H9 (cell line): ENCODE data around the gene SOX15. TPM values are rescaled to one million over a fixed set of nuclear protein-coding genes. Genes with fewer than 3 reads are reported as not detected.
A peak's percentile ranks its signal among the peaks of the same experiment; 100 is the strongest.

ENCODE experiments used
- DNase-seq: peaks from one replicate; pipeline ENCODE4 v3.0.0-alpha.2; 2017
- H2AFZ ChIP-seq: one replicate; pipeline ENCODE4 v1.6.1; 2013; ENCODE audit warnings: mild to moderate bottlenecking, low read length, control low read depth, moderate library complexity
- H2AK5ac ChIP-seq: 2 replicates; pipeline ENCODE4 v1.6.1; 2013; ENCODE audit warnings: low read length, control low read depth, mixed read lengths; ENCODE audit not compliant: insufficient read length
- H2BK120ac ChIP-seq: one replicate; pipeline ENCODE4 v1.6.1; 2013; ENCODE audit warnings: low read depth, mild to moderate bottlenecking, low read length, control low read depth, inconsistent platforms; ENCODE audit not compliant: poor library complexity, severe bottlenecking
- H2BK12ac ChIP-seq: 2 replicates; pipeline ENCODE4 v1.6.1; 2013; ENCODE audit warnings: low read length, control low read depth, mixed read lengths, low read depth; ENCODE audit not compliant: insufficient read length
- H2BK15ac ChIP-seq: 2 replicates; pipeline ENCODE4 v1.6.1; 2013; ENCODE audit warnings: low read depth, low read length, control low read depth
- H2BK20ac ChIP-seq: one replicate; pipeline ENCODE4 v1.6.1; 2013; ENCODE audit warnings: low read depth, mild to moderate bottlenecking, low read length, control low read depth, inconsistent platforms; ENCODE audit not compliant: poor library complexity, severe bottlenecking
- H2BK5ac ChIP-seq: 2 replicates; pipeline ENCODE4 v1.6.1; 2013; ENCODE audit warnings: low read length, control low read depth, mixed read lengths; ENCODE audit not compliant: insufficient read length
- H3K14ac ChIP-seq: 2 replicates; pipeline ENCODE4 v1.6.1; 2013; ENCODE audit warnings: low read length, control low read depth; ENCODE audit not compliant: insufficient read depth
- H3K18ac ChIP-seq: 2 replicates; pipeline ENCODE4 v1.6.1; 2013; ENCODE audit warnings: low read depth, mild to moderate bottlenecking, mixed read lengths, low read length, control low read depth; ENCODE audit not compliant: insufficient read length
- H3K23ac ChIP-seq: 2 replicates; pipeline ENCODE4 v1.6.1; 2013; ENCODE audit warnings: low read length, control low read depth, mixed read lengths, low read depth; ENCODE audit not compliant: insufficient read length
- H3K23me2 ChIP-seq: 2 replicates; pipeline ENCODE4 v1.6.1; 2013; ENCODE audit warnings: low read depth, mild to moderate bottlenecking, mixed read lengths, low read length, control low read depth; ENCODE audit not compliant: insufficient read length, poor library complexity, severe bottlenecking
- H3K27ac ChIP-seq: 2 replicates; pipeline ENCODE4 v1.5.1; 2013; ENCODE audit warnings: low read length, control low read depth, mixed read lengths, low read depth; ENCODE audit not compliant: insufficient read length
- H3K27me3 ChIP-seq: 2 replicates; pipeline ENCODE4 v1.6.1; 2013; ENCODE audit warnings: low read length, control low read depth, inconsistent platforms; ENCODE audit not compliant: insufficient read depth
- H3K4ac ChIP-seq: 2 replicates; pipeline ENCODE4 v1.6.1; 2013; ENCODE audit warnings: low read depth, mild to moderate bottlenecking, control low read depth, inconsistent platforms, low read length, moderate library complexity
- H3K4me1 ChIP-seq: 2 replicates; pipeline ENCODE4 v1.6.1; 2013; ENCODE audit warnings: low read length, control low read depth, inconsistent platforms; ENCODE audit not compliant: insufficient read depth
- H3K4me2 ChIP-seq: 2 replicates; pipeline ENCODE4 v1.6.1; 2013; ENCODE audit warnings: low read length, control low read depth, mixed read lengths; ENCODE audit not compliant: insufficient read length, insufficient read depth
- H3K56ac ChIP-seq: 2 replicates; pipeline ENCODE4 v1.6.1; 2013; ENCODE audit warnings: low read depth, mild to moderate bottlenecking, mixed read lengths, low read length, control low read depth; ENCODE audit not compliant: insufficient read length
- H3K79me1 ChIP-seq: 2 replicates; pipeline ENCODE4 v1.6.1; 2013; ENCODE audit warnings: low read depth, mild to moderate bottlenecking, moderate library complexity, low read length, control low read depth, inconsistent platforms; ENCODE audit not compliant: insufficient read depth, poor library complexity, severe bottlenecking
- H3K79me2 ChIP-seq: 2 replicates; pipeline ENCODE4 v1.6.1; 2013; ENCODE audit warnings: low read length, control low read depth, inconsistent platforms; ENCODE audit not compliant: insufficient read depth
- H3K9ac ChIP-seq: 2 replicates; pipeline ENCODE4 v1.6.1; 2013; ENCODE audit warnings: low read length, control low read depth, mixed read lengths; ENCODE audit not compliant: insufficient read length; ENCODE audit errors: extremely low read depth
- H3K9me3 ChIP-seq: one replicate; pipeline ENCODE4 v1.6.1; 2013; ENCODE audit warnings: low read depth, low read length, inconsistent platforms; ENCODE audit not compliant: control insufficient read depth
- H3T11ph ChIP-seq: one replicate; pipeline ENCODE4 v1.6.1; 2013; ENCODE audit warnings: mild to moderate bottlenecking, low read length, control low read depth, inconsistent platforms
- H4K20me1 ChIP-seq: one replicate; pipeline ENCODE4 v1.6.1; 2013; ENCODE audit not compliant: control insufficient read depth, insufficient read length, insufficient read depth
- H4K5ac ChIP-seq: 2 replicates; pipeline ENCODE4 v1.6.1; 2013; ENCODE audit warnings: low read depth, mild to moderate bottlenecking, mixed read lengths, low read length, control low read depth; ENCODE audit not compliant: insufficient read length
- H4K8ac ChIP-seq: replicated peaks from 2 replicates; pipeline ENCODE4 v1.6.1; 2013; ENCODE audit warnings: low read length, control low read depth, mixed read lengths, low read depth; ENCODE audit not compliant: insufficient read length
- H4K91ac ChIP-seq: 2 replicates; pipeline ENCODE4 v1.6.1; 2013; ENCODE audit warnings: low read depth, mild to moderate bottlenecking, moderate library complexity, mixed read lengths, low read length, control low read depth; ENCODE audit not compliant: insufficient read length
- H3K27ac Mint-ChIP-seq, 3 experiments: 2 replicates in 2 of 3; 3 replicates in 1 of 3; pipeline ENCODE4 v1.8.0; 2020 to 2021; ENCODE audit warnings: mixed read lengths in 3 of 3, mild to moderate bottlenecking in 1 of 3, moderate library complexity in 1 of 3
- H3K27me3 Mint-ChIP-seq: 2 replicates; pipeline ENCODE4 v1.8.0; 2021; ENCODE audit warnings: low read depth, mild to moderate bottlenecking, moderate library complexity, mixed read lengths
- H3K36me3 Mint-ChIP-seq, 3 experiments: 2 replicates in 2 of 3; 3 replicates in 1 of 3; pipeline ENCODE4 v1.8.0; 2020 to 2021; ENCODE audit warnings: low read depth in 3 of 3, mixed read lengths in 3 of 3; ENCODE audit not compliant: insufficient read depth in 1 of 3
- H3K4me1 Mint-ChIP-seq, 2 experiments: 2 replicates each; pipeline ENCODE4 v1.8.0; 2020; ENCODE audit warnings: mixed read lengths in 2 of 2
- H3K4me3 Mint-ChIP-seq, 2 experiments: 2 replicates in 1 of 2; 3 replicates in 1 of 2; pipeline ENCODE4 v1.8.0; 2020 to 2021; ENCODE audit warnings: mild to moderate bottlenecking in 2 of 2, mixed read lengths in 2 of 2, moderate library complexity in 1 of 2
- H3K9me3 Mint-ChIP-seq, 2 experiments: 2 replicates in 1 of 2; 3 replicates in 1 of 2; pipeline ENCODE4 v1.8.0; 2020; ENCODE audit warnings: mild to moderate bottlenecking in 2 of 2, mixed read lengths in 2 of 2, moderate library complexity in 1 of 2
- WGBS: extraction: QIAGEN DNeasy Blood & Tissue Kit; methylation state at CpG from one replicate; pipeline ENCODE4 v1.1.7; 2013; ENCODE audit warnings: missing lambda C conversion rate, low lambda C conversion rate, mixed read lengths; ENCODE audit not compliant: insufficient read length; ENCODE audit errors: extremely low coverage; 5-methylcytosine and 5-hydroxymethylcytosine counted together
- total RNA-seq: library from RNA; stranded (reverse); gene quantifications from 2 replicates; pipeline ENCODE4 v1.2.1, GENCODE V29; 2021
- TF ChIP-seq, protein P1 (sequence below): fragments of 200-600 bp; sonication (generic); conservative IDR thresholded peaks from 3 replicates; pipeline ENCODE4 v1.8.0; 2021; ENCODE audit warnings: antibody characterized with exemption, mild to moderate bottlenecking

The SOX15 gene
- total RNA-seq, 1 experiment from 2014 or later: 7.7 TPM

GRCh38 chr17:7549401-7550055, 40.4 kb downstream of the SOX15 start:
- Histone ChIP-seq H4K8ac (no peak overlapping the region), H3K27ac (no peak overlapping the region), H3T11ph (no peak overlapping the region), H2BK5ac (no peak overlapping the region), H3K4me2 (peak overlapping the region; percentile 8), H4K20me1 (no peaks in the 10 kb centered on the region), H3K18ac (no peak overlapping the region), H3K14ac (no peak overlapping the region), H3K27me3 (no peaks in the 10 kb centered on the region), H3K79me2 (no peaks in the 10 kb centered on the region), H2BK120ac (no peak overlapping the region), H2BK15ac (no peak overlapping the region), H3K4ac (no peak overlapping the region), H3K79me1 (no peaks in the 10 kb centered on the region), H3K56ac (no peak overlapping the region), H2BK12ac (no peak overlapping the region), H2BK20ac (no peak overlapping the region), H3K9ac (no peak overlapping the region), H2AFZ (no peak overlapping the region), H3K4me1 (peaks cover 2% of the 10 kb centered on the region; the same call in 1 of the 2 replicates), H3K9me3 (no peaks in the 10 kb centered on the region), H3K23ac (no peak overlapping the region), H4K91ac (no peak overlapping the region), H3K23me2 (peaks cover 6% of the 10 kb centered on the region), H2AK5ac (no peak overlapping the region), H4K5ac (no peak overlapping the region)
- Mint-ChIP-seq H3K4me3 (peak overlapping the region; percentile 50 to 72), H3K4me1 (peaks cover 3 to 9% of the 10 kb centered on the region in 2 experiments; a peak in 3 of 4 replicates), H3K9me3 (0 out of 5 replicates have a peak, but pooled peaks cover 0 to 2% of the 10 kb centered on the region in 2 experiments), H3K27ac (no peak overlapping the region), H3K36me3 (no peaks in the 10 kb centered on the region), H3K27me3 (peaks cover 26% of the 10 kb centered on the region)
- DNase-seq: no peak
- TF ChIP-seq, protein P1, sequence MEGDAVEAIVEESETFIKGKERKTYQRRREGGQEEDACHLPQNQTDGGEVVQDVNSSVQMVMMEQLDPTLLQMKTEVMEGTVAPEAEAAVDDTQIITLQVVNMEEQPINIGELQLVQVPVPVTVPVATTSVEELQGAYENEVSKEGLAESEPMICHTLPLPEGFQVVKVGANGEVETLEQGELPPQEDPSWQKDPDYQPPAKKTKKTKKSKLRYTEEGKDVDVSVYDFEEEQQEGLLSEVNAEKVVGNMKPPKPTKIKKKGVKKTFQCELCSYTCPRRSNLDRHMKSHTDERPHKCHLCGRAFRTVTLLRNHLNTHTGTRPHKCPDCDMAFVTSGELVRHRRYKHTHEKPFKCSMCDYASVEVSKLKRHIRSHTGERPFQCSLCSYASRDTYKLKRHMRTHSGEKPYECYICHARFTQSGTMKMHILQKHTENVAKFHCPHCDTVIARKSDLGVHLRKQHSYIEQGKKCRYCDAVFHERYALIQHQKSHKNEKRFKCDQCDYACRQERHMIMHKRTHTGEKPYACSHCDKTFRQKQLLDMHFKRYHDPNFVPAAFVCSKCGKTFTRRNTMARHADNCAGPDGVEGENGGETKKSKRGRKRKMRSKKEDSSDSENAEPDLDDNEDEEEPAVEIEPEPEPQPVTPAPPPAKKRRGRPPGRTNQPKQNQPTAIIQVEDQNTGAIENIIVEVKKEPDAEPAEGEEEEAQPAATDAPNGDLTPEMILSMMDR: no peak
- no CpG with 5 or more reads among the region's 20 CpGs for WGBS
